PFSK-1 (cell line): ENCODE results near the gene COX8A.

Experiments
- FOXP2 ChIP-seq: optimal IDR thresholded peaks from 2 replicates; pipeline ENCODE3; 2011; ENCODE audit warnings: borderline replicate concordance, control low read depth, inconsistent platforms; ENCODE audit not compliant: insufficient read depth; ENCODE audit errors: extremely low read length, extremely low read depth
- POLR2AphosphoS5 ChIP-seq: IDR thresholded peaks from 2 replicates; pipeline ENCODE4 v1.6.1; 2012; ENCODE audit warnings: low read depth, mild to moderate bottlenecking, control low read depth, low read length, moderate library complexity
- SIN3A ChIP-seq: IDR thresholded peaks from 2 replicates; pipeline ENCODE4 v1.6.1; 2012; ENCODE audit warnings: mild to moderate bottlenecking, low read length, moderate library complexity, borderline replicate concordance; ENCODE audit not compliant: insufficient read depth
- TAF1 ChIP-seq: IDR thresholded peaks from 2 replicates; pipeline ENCODE4 v1.6.1; 2012; ENCODE audit warnings: low read length, control low read depth, borderline replicate concordance; ENCODE audit not compliant: insufficient read depth
- TF ChIP-seq, protein P1 (sequence below), 2 experiments: IDR thresholded peaks; 2 replicates each; pipeline versions ENCODE4 v1.6.1 to v1.8.0; 2011 to 2012; ENCODE audit warnings: low read depth in 2 of 2, low read length in 2 of 2, control low read depth in 1 of 2, inconsistent platforms in 1 of 2, mild to moderate bottlenecking in 1 of 2, moderate library complexity in 1 of 2; ENCODE audit not compliant: insufficient read depth in 1 of 2

Gene COX8A

DNA sequence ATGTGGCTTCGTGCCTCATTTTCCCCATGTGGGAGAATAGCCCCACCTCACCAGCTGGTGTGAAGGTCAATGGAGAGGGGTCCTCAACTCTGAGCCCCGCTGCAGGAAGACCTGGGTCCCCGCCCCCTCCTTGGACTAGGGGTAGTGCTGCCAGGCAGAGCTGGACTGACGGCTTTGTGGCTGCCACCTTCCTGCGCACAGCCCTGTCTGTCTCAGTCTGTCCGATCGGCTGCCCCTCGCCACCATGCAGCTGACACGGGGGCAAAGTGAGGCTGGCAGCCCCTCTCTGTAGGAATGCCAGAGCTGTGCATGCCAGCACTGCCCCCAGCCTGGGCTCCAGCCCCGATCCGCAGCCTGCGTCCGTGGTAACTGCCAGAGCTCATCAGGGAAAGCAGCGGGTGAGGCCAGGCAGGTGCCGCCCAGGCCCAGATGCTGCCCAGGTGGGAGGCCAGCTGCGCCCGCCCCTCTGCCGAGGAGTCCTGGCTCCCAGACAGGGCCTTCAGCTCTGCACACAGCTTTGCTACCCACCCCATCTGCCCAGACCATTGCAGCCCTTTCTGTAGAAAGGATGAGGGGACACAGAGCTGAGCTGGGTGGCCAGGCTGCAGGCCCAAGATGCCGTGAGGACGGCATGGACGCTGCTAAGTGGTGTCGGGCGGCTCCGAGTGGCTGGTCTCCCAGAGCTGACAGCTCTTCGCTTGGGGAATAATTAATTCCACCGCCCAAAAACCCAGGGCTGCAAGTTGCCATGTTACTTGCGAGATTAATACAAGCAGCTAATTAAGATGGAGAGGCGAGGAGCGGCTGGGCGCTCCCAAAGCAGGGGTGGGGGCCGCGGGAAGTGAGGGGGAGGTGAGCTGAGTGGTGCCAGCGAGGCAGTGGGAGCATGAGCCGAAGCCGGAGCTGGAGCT is 41.8 kb downstream of the COX8A start:
- no peak for TF ChIP-seq POLR2AphosphoS5
- no peak for TF ChIP-seq FOXP2
- TF ChIP-seq, protein P1, sequence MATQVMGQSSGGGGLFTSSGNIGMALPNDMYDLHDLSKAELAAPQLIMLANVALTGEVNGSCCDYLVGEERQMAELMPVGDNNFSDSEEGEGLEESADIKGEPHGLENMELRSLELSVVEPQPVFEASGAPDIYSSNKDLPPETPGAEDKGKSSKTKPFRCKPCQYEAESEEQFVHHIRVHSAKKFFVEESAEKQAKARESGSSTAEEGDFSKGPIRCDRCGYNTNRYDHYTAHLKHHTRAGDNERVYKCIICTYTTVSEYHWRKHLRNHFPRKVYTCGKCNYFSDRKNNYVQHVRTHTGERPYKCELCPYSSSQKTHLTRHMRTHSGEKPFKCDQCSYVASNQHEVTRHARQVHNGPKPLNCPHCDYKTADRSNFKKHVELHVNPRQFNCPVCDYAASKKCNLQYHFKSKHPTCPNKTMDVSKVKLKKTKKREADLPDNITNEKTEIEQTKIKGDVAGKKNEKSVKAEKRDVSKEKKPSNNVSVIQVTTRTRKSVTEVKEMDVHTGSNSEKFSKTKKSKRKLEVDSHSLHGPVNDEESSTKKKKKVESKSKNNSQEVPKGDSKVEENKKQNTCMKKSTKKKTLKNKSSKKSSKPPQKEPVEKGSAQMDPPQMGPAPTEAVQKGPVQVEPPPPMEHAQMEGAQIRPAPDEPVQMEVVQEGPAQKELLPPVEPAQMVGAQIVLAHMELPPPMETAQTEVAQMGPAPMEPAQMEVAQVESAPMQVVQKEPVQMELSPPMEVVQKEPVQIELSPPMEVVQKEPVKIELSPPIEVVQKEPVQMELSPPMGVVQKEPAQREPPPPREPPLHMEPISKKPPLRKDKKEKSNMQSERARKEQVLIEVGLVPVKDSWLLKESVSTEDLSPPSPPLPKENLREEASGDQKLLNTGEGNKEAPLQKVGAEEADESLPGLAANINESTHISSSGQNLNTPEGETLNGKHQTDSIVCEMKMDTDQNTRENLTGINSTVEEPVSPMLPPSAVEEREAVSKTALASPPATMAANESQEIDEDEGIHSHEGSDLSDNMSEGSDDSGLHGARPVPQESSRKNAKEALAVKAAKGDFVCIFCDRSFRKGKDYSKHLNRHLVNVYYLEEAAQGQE (IDR thresholded peaks at IDR 0.05; ENCODE audit: insufficient read depth in 1 of 2, low read depth in 2 of 2, low read length in 2 of 2): no peak
- TF ChIP-seq SIN3A: no peak
- no peak for TF ChIP-seq TAF1

DNA sequence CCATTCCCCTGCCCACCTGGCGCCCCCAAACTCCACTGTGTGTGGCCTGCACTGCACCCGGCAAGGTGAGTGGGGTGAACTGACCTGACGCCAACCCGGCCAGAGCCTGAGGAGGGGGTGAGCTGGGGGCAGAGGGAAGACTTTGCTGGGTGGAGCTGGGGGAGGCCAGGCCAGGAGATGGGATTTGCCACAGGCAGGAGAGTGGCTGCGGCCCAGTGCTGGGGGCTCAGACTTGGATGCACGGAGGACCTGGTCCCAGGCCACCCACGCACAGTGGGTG is 43.5 kb downstream of the COX8A start:
- TF ChIP-seq TAF1 (no peak), POLR2AphosphoS5 (no peak), FOXP2 (no peak), SIN3A (no peak)
- TF ChIP-seq, protein P1 (IDR thresholded peaks at IDR 0.05; ENCODE audit: insufficient read depth in 1 of 2, low read depth in 2 of 2, low read length in 2 of 2): no peak

DNA sequence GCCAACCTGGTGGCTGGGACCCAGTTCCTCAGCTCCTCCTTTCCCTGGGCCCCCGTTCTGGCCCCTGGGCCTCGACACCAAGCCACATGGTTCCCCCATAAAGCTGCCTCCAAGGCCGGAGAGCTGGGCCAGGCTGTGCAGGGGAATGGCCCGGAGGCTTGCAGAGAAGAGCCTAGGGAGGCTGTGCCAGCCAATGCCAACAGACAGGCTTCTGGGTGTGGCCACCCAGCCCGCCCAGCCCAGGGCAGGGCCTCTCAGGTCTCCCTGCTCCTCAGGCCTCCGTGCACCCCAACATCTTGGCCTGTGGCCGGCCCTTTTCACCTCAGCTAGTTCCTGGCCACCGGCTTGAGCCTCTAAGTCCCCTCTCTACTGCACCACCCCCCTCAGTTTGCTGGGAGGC is 43.9 kb downstream of the COX8A start:
- TF ChIP-seq, protein P1 (IDR thresholded peaks at IDR 0.05; ENCODE audit: insufficient read depth in 1 of 2, low read depth in 2 of 2, low read length in 2 of 2): no peak
- TF ChIP-seq SIN3A (no peak), FOXP2 (no peak), POLR2AphosphoS5 (no peak), TAF1 (no peak)

DNA sequence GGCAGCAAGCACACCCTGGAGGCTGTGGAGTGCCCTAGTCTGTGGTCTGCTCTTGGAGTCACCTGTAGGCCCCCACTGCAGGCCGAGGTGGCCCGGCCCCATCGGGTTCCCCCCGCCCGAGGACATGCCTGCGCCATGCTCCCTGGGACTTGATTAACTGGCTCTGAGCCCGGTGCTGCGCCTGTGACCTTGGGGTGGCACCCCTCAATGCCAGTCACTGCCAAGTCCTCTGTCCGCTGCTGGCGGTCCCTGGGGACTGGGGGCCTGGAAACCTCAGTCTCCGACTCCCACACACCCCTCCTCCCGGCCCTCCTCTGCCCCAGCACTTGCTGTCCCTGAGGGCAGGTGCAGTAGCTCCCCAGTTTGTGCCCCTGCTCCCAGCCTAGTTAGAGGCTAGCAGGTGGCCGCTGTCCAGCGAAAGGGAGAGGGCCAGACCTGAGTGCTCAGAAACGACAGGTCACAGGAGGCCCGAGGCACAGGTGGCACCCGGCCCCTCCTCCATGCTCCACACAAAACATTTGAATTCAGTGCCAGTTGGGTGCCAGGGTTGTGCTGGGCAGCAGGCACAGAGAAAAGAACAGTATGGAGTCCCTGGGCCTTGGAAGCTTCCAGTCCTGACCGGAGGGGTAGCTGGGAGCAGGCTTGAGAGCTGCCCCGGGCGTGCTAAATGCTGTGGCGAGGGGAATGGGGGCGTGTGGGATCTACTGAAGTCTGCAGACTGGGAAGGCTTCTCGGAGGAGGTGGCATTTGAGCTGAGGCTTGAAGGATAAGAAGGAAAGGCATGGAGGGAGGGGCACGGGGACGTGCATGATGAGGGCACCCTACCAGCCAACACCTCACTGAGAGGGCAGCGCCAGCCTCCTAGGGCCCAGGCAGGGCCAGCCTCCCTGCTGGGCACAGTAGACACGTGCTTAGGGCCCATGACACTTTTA is 45.0 kb downstream of the COX8A start:
- TF ChIP-seq TAF1: no peak
- TF ChIP-seq, protein P1 (IDR thresholded peaks at IDR 0.05; ENCODE audit: insufficient read depth in 1 of 2, low read depth in 2 of 2, low read length in 2 of 2): 0 out of 4 replicates have a peak, but pooled peaks of 1 of the 2 experiments have one; percentile 35
